Nucleus accumbens (tissue), 56 donors: ENCODE data around the gene KCNQ1.

Experiments
- DNase-seq, 56 donors: peaks; one replicate each; lab custom pipeline; 2025; lab: John Stamatoyannopoulos, UW

Gene KCNQ1

GRCh38 chr11:2791139-2791520, 346.3 kb downstream of the KCNQ1 start:
- no peak for DNase-seq

GRCh38 chr11:2791521-2792380, 346.9 kb downstream of the KCNQ1 start:
- no peak for DNase-seq

DNA sequence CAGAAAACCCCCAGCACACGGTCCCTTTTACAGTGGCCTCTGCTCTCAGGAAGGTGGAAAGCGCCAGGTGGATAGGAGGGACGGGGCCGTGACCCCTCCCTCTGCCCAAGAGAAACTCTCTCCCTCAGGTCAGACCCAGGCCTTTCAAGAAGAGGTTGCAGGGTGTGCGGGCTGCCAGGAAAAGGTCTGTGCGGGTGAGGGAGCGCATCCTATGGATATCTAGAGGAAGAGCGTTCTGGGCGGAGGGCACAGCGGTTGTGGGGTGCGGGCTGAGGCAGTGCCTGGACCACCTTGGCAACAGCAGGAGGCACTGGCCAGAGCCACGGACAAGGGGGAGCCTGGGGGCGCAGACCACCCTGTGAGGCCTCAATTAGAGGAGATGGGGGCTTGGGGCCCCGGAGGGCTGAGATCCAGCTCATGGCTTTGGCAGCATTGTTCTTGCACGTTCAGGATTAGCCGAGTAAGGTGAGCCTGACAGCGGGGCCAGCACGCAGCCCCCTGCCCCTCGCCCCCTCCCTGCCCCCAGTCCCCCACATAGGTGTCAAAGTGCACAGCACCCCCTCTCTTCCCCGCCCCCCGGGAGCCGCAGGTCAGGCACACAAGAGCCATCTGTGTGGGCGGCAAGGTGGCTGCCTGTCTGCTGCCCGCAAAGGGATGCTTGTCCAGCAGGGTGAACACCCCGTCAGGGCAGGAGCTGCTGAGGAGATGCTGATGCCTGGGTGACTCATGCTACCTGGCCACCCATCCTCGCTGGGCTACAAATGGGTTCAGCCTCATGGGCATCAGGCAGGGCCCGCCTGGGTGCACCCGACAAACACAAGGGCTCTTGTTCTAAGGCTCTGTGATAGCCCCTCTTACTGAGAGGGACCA, 347.8 kb downstream of the KCNQ1 start:
- DNase-seq, result no peak

- DNase-seq, result no peak
Observed at GRCh38 chr11:2793701-2794045, 348.9 kb downstream of the KCNQ1 start.

DNA sequence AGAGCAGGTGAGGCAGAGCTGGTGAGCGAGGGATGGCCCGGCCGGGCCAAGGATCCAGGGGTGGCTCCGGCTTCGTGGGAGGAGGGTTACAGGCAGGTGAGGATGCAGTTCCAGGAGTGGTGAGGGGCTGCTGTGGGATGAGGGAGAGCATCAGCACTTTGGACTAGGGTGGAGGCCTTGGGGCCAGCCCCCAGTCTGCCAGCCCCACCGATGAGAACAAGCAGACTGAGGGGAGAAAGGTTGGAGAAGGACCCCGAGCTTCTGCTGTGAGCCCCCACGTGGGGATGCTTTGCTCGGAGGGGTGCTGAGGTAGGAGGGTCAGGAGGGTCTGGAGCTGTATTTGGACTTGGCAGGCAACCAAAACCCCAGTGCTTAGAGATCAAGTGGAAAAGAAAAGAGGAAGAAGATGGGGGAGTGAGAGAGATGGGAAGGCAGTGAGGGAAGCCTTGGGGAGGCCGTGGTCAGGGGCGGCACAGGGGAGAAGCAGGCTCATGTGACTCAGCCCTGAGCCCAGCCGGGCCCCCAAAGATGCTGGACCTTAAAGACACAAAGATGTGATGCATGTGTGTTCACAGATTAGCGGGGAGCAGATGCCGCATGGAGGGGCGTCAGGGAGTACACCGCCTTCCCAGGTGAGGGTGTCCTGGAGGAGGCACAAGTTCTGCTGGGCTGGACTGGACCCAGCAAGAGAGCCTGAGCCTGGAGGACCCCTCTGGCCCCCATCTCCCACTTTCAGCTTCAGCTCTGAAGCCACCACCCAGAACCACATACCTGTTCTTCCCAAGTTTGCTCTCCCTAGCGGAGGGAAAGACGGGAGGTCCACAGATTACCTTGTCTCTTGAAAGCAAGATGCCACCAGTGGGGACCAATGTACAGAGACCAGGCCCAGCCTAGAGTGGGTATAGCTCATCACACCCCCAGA, 349.5 kb downstream of the KCNQ1 start:
- DNase-seq, result no peak

- no peak for DNase-seq
Observed at GRCh38 chr11:2794968-2795322, 350.1 kb downstream of the KCNQ1 start.

GRCh38 chr11:2795491-2795991, 350.7 kb downstream of the KCNQ1 start:
- no peak for DNase-seq

DNA sequence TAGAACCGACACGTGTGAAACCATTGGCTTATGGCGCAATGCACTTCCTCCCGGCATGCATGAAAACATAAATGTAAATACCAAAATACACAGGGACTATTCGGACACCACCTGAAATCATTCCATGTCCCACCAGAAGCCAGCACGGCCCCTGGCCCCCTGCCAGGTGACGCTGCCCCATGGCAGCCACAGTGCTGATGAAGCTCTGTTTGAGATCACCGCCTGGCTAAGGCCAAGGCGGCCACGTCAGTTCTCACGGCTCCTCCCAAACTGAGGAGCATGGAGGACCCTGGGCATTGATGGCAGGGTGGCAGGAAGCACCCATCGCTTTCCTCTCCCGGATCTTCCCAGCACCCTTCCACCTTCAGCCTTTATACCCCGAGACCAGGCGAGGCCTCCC, 351.3 kb downstream of the KCNQ1 start:
- DNase-seq, result no peak

- no peak for DNase-seq
Observed at GRCh38 chr11:2796508-2797113, 351.8 kb downstream of the KCNQ1 start.

GRCh38 chr11:2797121-2797711, 352.4 kb downstream of the KCNQ1 start:
- DNase-seq, result no peak

- DNase-seq, result no peak
Observed at GRCh38 chr11:2797741-2798361, 353.0 kb downstream of the KCNQ1 start.

DNA sequence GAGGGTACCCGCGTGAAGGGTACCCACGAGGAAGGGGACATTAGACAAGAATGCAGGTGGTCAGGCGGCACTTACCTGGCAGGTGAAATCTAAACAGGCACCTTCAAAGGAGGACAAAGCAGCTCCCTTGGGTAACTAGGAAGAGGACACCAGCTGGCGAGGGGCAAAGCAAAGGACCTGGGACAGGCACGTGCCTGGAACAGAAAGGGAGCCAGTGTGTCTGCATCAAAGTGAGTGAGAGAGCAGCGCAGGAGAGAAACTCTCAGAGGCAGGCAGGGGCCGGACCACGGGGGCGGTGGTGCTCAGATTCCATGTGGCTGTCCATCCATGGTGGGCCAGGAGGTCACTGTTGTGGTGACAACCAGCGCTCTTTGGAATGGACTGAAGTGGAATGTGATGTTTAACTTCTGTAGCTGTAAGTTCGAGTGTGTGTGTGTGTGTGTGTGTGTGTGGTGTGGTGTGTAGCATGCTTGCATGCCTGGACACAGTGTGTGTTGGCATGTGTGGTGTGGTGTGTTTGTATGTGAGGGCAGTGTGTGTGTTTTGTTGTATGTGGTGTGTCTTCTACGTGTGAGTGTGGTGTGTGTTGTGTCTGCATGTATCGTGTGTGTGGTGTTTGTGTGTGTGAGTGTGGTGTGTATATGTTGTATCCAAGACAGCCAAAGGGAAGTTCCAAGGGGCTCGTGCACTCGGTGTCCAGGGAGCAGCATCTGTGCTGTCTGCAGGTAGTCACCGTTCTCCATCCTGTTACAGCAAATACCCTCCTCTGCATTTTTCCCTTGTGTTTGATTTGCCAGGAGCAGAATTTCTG, 354.3 kb downstream of the KCNQ1 start:
- no peak for DNase-seq

- no peak for DNase-seq
Observed at GRCh38 chr11:2799881-2800654, 355.3 kb downstream of the KCNQ1 start.

DNA sequence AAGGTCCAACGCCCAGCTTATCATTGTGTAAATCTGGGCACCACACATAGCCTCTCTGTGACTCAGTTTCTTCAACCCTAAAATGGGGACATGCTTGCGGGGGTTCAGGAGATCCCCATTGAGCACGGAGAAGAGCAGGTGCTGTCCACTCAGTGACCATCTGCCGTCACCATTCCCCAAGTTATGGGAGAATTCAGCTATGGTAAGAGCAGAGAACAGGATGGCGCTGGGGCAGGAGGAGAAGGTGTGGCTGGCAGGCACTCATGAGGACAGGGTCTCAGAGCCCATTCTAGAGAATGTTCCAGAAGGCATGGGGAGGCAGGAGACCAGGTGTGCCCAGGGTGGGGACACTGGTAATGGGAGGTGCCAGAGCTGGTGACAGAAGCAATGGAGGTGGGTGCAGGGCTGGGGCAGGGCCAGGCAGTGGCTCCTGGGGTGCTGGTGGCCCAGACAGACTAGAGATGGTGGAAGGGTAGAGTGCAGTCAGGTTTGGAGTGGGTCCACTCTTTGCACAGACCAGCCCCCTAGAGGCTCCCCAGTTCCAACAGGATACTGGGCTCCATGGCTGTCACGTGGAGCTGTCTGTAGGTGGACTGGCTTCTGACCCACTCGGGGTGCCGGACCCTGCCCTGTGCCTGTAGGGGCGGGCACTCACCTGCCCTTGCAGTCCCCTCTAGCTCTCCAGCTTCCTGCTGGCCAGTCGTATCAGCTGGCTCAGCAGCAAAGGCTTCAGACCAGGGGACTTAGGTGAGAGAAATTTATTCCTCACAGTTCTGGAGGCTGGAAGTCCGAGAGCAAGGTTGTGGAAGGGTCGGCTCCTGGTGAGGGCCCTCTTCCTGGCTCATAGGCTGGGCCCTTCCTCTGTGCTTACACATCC, 356.1 kb downstream of the KCNQ1 start:
- DNase-seq, result no peak

DNA sequence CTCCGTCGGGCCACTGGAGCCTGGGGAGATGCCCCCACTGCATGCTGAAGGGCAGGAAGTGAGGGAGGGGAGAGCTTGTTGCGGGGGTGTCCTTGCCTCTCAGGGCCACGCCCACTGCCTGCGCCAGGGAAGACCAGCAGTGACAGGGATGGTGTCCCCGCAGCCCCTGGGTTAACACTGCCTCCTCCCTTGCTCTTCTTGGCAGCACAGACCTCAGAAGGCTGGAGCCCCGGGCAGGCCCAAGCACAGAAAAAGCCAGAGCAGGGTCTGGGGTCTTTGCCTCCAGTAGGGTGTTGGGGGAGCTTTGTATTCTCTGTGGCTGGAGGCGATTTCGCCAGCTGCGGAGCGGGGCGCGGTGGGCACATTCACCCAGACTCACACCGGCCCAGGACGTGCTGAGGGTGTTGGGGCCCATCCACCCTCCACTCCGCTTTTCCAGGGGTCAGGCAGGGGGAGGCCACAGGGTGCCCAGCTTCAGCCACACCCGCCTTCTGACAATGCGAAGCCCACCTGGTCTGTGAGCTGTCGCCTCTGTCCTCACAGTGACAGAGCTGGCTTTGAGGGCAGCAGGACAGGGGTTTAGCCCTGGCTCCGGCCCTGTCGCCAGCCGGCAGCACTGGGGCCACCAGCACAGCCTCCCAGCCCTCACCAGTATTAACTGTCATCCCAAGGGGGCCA, 357.0 kb downstream of the KCNQ1 start:
- DNase-seq, result no peak
